ENCODE results near the gene ALDH3B2.

GRCh38 chr11:67673358-67673757 lies 1.1 kb downstream of the ALDH3B2 start:
- TF ChIP-seq POLR2A (IDR thresholded peaks at IDR 0.05) (no peak), CTCF (IDR thresholded peaks at IDR 0.05) (no peak), POLR2AphosphoS5 (IDR thresholded peaks at IDR 0.05) (no peak)
